Measurements from ENCODE around the gene ZNF316. TPM values are rescaled to one million over a fixed set of nuclear protein-coding genes. Genes with fewer than 3 reads are reported as not detected.

ZNF316 gene
- 13.3 and 16.9 TPM in 2 replicates for total RNA-seq
- polyA plus RNA-seq, result 26.7 and 31.8 TPM in 2 replicates

DNA sequence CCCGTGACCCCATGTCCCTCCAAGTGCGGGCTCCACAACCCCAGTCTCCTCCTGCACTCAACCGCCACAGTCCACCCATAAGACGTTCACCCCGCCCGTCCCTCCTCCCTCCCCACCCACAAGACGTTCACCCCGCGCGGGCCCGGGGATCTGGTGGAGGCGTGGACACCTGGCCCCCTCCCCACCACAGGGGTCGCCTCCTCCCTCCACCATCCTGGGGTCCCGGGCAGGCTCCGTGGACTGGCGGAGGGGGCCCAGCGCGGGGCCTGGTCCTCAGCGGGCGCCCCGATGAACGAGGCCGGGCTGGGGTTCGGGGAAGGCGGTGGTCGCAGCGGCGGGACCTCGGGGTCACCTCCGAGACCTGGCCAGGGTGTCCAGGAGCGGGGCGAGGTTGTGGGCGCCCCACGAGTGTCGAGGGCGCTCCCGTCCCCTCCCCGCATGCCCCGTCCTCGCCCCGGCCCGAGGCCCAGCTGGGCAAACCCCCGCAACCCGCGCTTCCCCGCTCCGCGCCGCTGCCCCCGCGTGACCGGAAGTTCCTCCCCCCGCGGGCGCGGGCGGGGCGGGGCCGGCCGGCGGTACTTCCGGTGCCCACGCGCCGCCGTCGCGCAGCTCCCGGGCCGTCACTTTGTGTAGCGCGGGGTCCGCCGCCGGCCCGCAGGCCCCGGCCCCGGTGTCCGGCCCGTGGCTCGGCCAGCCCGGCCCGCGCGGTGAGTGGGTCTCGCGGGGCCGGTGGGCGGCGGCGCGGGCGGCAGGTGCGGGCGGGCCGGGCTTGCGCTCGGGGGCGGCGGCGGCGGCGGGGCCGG is at the start of gene ZNF316:
Gene ZNF316 (plus strand): TSS at position 578 of the 803 bp plus-strand sequence. CDS start 5,092 bp downstream, outside the sequence.
- H3K4me2 ChIP-seq, result peak within 1 kb of the TSS; percentile 98
- H3K4me3 ChIP-seq, result peak within 1 kb of the TSS; percentile 96
- peak within 1 kb of the TSS; percentile 78 for H3K27ac ChIP-seq
- no peaks in the 10 kb centered on the region for H3K27me3 ChIP-seq
- peak; percentile 81 for DNase-seq (ENCODE audit: low spot score)
- no peak for TF ChIP-seq EZH2phosphoT487 (IDR thresholded peaks at IDR 0.05; ENCODE audit: low read depth, severe bottlenecking, unreplicated experiment)
- no peak for TF ChIP-seq CTCF (IDR thresholded peaks at IDR 0.05; ENCODE audit: poor library complexity)
- no peak for TF ChIP-seq EZH2 (IDR thresholded peaks at IDR 0.05; ENCODE audit: borderline replicate concordance)
- H3K9me3 ChIP-seq (ENCODE audit: low read depth), result no peaks in the 10 kb centered on the region
- H3K79me2 ChIP-seq, result peaks cover 40% of the 10 kb centered on the region
- H2AFZ ChIP-seq, result peak within 1 kb of the TSS; percentile 98
- H3K9me2 ChIP-seq (replicated peaks; ENCODE audit: insufficient read depth), result no peaks in the 10 kb centered on the region
- 25% methylated on average over 4 of the region's 104 CpGs for WGBS (ENCODE audit: low lambda C conversion rate, missing lambda C conversion rate)
- peaks cover 6% of the 10 kb centered on the region for H4K20me1 ChIP-seq (ENCODE audit: insufficient read depth, poor library complexity, severe bottlenecking)
- no peaks in the 10 kb centered on the region for H3K36me3 ChIP-seq (replicated peaks; ENCODE audit: insufficient read depth, low read depth)
- H3K4me1 ChIP-seq (ENCODE audit: insufficient read depth), result peaks cover 7% of the 10 kb centered on the region

GRCh38 chr7:6588566-6588965 is 48.6 kb upstream of the ZNF316 start:
- H3K36me3 ChIP-seq (replicated peaks; ENCODE audit: insufficient read depth, low read depth), result no peaks in the 10 kb centered on the region

GRCh38 chr7:6589151-6589828 is 47.8 kb upstream of the ZNF316 start:
- Histone ChIP-seq H4K20me1 (ENCODE audit: insufficient read depth, poor library complexity, severe bottlenecking) (no peaks in the 10 kb centered on the region), H2AFZ (peak overlapping the region; percentile 53), H3K36me3 (replicated peaks; ENCODE audit: insufficient read depth, low read depth) (no peaks in the 10 kb centered on the region), H3K79me2 (peaks cover 21% of the 10 kb centered on the region), H3K9me2 (replicated peaks; ENCODE audit: insufficient read depth) (no peaks in the 10 kb centered on the region), H3K9me3 (ENCODE audit: low read depth) (no peaks in the 10 kb centered on the region), H3K27me3 (no peaks in the 10 kb centered on the region), H3K4me1 (ENCODE audit: insufficient read depth) (peaks cover 9% of the 10 kb centered on the region), H3K4me3 (no peak overlapping the region), H3K4me2 (peak overlapping the region; percentile 91), H3K27ac (peak overlapping the region; percentile 16)
- TF ChIP-seq CTCF (IDR thresholded peaks at IDR 0.05; ENCODE audit: poor library complexity) (no peak), EZH2phosphoT487 (IDR thresholded peaks at IDR 0.05; ENCODE audit: low read depth, severe bottlenecking, unreplicated experiment) (no peak), EZH2 (IDR thresholded peaks at IDR 0.05; ENCODE audit: borderline replicate concordance) (no peak)
- no peak for DNase-seq (ENCODE audit: low spot score)
- WGBS (ENCODE audit: low lambda C conversion rate, missing lambda C conversion rate), result 56% methylated on average over 21 of the region's 22 CpGs

More at GRCh38 chr7:6588566-6588965, 48.6 kb upstream of the ZNF316 start:
- WGBS (ENCODE audit: low lambda C conversion rate, missing lambda C conversion rate), result 96% methylated on average over 9 of the region's 9 CpGs
- Histone ChIP-seq H3K4me1 (ENCODE audit: insufficient read depth) (peaks cover 9% of the 10 kb centered on the region), H4K20me1 (ENCODE audit: insufficient read depth, poor library complexity, severe bottlenecking) (no peaks in the 10 kb centered on the region), H3K27ac (no peak overlapping the region), H2AFZ (no peak overlapping the region), H3K27me3 (no peaks in the 10 kb centered on the region), H3K9me3 (ENCODE audit: low read depth) (no peaks in the 10 kb centered on the region), H3K79me2 (peaks cover 21% of the 10 kb centered on the region), H3K4me2 (no peak overlapping the region), H3K4me3 (no peak overlapping the region), H3K9me2 (replicated peaks; ENCODE audit: insufficient read depth) (no peaks in the 10 kb centered on the region)
- no peak for DNase-seq (ENCODE audit: low spot score)
- no peak for TF ChIP-seq EZH2 (IDR thresholded peaks at IDR 0.05; ENCODE audit: borderline replicate concordance)
- no peak for TF ChIP-seq EZH2phosphoT487 (IDR thresholded peaks at IDR 0.05; ENCODE audit: low read depth, severe bottlenecking, unreplicated experiment)
- TF ChIP-seq CTCF (IDR thresholded peaks at IDR 0.05; ENCODE audit: poor library complexity), result no peak
